ENCODE results near the gene NCKAP5L.
A peak's percentile ranks its signal among the peaks of the same experiment; 100 is the strongest.

The NCKAP5L gene

DNA sequence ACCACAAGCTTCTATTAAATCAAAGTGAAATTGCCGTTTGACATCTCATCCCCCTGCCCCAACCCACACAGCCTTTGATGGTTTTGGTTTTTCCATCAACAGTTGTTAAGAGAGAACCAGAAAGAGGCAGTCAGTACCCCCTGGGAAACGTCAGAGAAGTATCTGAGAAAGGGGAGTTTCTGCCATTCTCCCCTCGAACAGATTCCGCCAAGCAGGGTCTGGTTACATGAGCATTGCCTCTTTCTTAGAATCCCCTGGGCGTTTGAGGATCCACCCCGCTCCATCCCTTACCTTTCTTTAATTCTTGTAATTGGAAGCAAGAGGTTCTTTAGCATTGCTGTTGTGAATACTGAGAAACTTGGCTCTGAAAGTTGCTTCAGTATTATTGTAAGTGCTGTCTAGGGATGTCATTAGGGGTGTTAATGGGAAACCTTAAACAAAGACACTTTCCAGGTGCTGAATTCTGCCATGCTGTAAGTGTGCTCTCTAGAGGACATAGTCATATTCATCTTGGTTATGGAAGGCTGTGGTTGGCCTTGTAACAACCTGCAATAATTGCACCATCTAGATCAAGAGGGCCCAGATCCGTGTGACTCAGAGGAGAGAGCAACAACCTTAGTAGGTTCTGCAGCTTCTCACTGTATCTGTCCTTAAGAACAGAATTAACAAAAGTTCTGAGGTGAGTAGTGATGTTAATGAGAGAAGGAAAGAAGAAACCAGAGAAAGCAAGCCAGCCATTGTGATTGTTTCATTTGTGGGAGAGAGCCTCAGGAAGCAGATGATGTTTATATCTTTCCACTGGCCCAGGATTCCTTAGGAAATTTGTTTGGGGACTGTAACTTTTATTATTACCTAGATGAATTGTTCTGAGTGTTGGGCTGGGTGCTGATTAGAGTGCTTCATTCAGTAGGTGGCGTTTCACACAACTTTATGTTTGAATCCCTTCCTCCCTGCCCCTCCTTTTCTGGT is 77.9 kb downstream of the NCKAP5L start:
- no peaks in the 10 kb centered on the region for H3F3A ChIP-seq (ENCODE audit: low read depth)
- peaks cover 35% of the 10 kb centered on the region for H3K4me1 ChIP-seq (ENCODE audit: insufficient read depth, low read length, poor library complexity, severe bottlenecking)
- peak overlapping the region; percentile 45 for H3K4me3 ChIP-seq (ENCODE audit: low read length, poor library complexity, severe bottlenecking)
- no peaks in the 10 kb centered on the region for H3K9me2 ChIP-seq (replicated peaks; ENCODE audit: low read depth, low read length)
- peak overlapping the region; percentile 80 for H3K4me2 ChIP-seq (ENCODE audit: low read depth, low read length, poor library complexity, severe bottlenecking)
- TF ChIP-seq, protein P1, sequence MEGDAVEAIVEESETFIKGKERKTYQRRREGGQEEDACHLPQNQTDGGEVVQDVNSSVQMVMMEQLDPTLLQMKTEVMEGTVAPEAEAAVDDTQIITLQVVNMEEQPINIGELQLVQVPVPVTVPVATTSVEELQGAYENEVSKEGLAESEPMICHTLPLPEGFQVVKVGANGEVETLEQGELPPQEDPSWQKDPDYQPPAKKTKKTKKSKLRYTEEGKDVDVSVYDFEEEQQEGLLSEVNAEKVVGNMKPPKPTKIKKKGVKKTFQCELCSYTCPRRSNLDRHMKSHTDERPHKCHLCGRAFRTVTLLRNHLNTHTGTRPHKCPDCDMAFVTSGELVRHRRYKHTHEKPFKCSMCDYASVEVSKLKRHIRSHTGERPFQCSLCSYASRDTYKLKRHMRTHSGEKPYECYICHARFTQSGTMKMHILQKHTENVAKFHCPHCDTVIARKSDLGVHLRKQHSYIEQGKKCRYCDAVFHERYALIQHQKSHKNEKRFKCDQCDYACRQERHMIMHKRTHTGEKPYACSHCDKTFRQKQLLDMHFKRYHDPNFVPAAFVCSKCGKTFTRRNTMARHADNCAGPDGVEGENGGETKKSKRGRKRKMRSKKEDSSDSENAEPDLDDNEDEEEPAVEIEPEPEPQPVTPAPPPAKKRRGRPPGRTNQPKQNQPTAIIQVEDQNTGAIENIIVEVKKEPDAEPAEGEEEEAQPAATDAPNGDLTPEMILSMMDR (conservative IDR thresholded peaks at IDR 0.05; ENCODE audit: low read length), result peak; percentile 35
- TF ChIP-seq EZH2phosphoT487 (IDR thresholded peaks at IDR 0.05; ENCODE audit: borderline replicate concordance), result no peak
- peak overlapping the region; percentile 16 for H3K9ac ChIP-seq (ENCODE audit: low read depth, low read length, poor library complexity, severe bottlenecking)
- no peaks in the 10 kb centered on the region for H3K9me3 ChIP-seq (ENCODE audit: insufficient read depth, low read depth, low read length)
- H3K36me3 ChIP-seq (ENCODE audit: insufficient read depth, low read length), result peaks cover 35% of the 10 kb centered on the region
- H4K20me1 ChIP-seq (ENCODE audit: insufficient read depth, low read length, poor library complexity, severe bottlenecking), result peaks cover 96% of the 10 kb centered on the region
- no peaks in the 10 kb centered on the region for H3K27me3 ChIP-seq (ENCODE audit: insufficient read depth, low read length, poor library complexity, severe bottlenecking)
- peaks cover 98% of the 10 kb centered on the region for H3K79me2 ChIP-seq (ENCODE audit: insufficient read depth, low read length)
- H2AFZ ChIP-seq (ENCODE audit: low read length), result no peak overlapping the region

DNA sequence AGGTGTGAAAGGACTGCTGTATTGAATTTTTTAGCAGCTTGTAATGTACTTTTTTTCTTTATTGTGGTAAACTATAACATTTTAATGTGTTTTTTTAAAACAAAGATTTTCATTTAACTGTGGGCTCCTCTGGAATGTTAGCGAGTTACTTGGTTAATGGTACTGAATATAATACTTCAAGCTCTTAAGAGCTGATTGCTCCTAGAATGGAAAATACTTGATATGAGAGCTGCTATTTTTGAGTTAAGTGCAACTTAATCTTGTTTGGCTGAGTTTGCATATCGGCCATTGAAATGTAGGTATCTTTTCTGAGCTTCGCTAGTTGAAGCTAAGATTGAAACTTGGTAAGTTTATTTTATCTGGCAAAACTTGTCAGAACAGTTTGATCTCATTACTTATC is 79.4 kb downstream of the NCKAP5L start:
- Histone ChIP-seq H3K9me2 (replicated peaks; ENCODE audit: low read depth, low read length) (no peaks in the 10 kb centered on the region), H3K27me3 (ENCODE audit: insufficient read depth, low read length, poor library complexity, severe bottlenecking) (no peaks in the 10 kb centered on the region), H3K4me3 (ENCODE audit: low read length, poor library complexity, severe bottlenecking) (peak overlapping the region; percentile 6), H3K79me2 (ENCODE audit: insufficient read depth, low read length) (peaks cover 100% of the 10 kb centered on the region), H3K9me3 (ENCODE audit: insufficient read depth, low read depth, low read length) (no peaks in the 10 kb centered on the region), H3K36me3 (ENCODE audit: insufficient read depth, low read length) (peaks cover 19% of the 10 kb centered on the region), H3K4me2 (ENCODE audit: low read depth, low read length, poor library complexity, severe bottlenecking) (peak overlapping the region; percentile 80), H4K20me1 (ENCODE audit: insufficient read depth, low read length, poor library complexity, severe bottlenecking) (peaks cover 97% of the 10 kb centered on the region), H3F3A (ENCODE audit: low read depth) (no peaks in the 10 kb centered on the region), H3K9ac (ENCODE audit: low read depth, low read length, poor library complexity, severe bottlenecking) (no peak overlapping the region), H2AFZ (ENCODE audit: low read length) (no peak overlapping the region), H3K4me1 (ENCODE audit: insufficient read depth, low read length, poor library complexity, severe bottlenecking) (peaks cover 50% of the 10 kb centered on the region)
- TF ChIP-seq, protein P1 (conservative IDR thresholded peaks at IDR 0.05; ENCODE audit: low read length), result no peak
- no peak for TF ChIP-seq EZH2phosphoT487 (IDR thresholded peaks at IDR 0.05; ENCODE audit: borderline replicate concordance)

DNA sequence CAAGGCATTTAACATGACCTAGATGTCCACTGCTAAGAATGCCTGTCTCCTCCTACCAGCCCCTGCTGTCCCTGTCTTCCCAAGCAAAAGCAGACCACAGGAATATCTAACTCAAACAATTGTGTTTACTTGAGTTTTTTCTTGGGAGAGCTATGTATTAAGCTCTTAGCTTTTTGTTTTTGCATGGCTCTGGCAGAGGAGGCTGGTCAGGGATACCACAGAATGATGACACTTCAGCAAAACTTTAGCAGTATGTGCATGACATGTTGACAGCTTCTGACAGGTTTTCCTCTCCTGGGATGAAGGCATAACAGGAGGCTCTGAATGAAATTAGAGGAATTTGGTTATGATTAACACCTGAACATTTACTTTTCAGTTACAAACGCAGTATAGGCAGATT is 79.9 kb downstream of the NCKAP5L start:
- Histone ChIP-seq H3K36me3 (ENCODE audit: insufficient read depth, low read length) (peaks cover 14% of the 10 kb centered on the region), H4K20me1 (ENCODE audit: insufficient read depth, low read length, poor library complexity, severe bottlenecking) (peaks cover 97% of the 10 kb centered on the region), H3F3A (ENCODE audit: low read depth) (no peaks in the 10 kb centered on the region), H3K4me3 (ENCODE audit: low read length, poor library complexity, severe bottlenecking) (peak overlapping the region; percentile 6), H3K9me2 (replicated peaks; ENCODE audit: low read depth, low read length) (no peaks in the 10 kb centered on the region), H3K9me3 (ENCODE audit: insufficient read depth, low read depth, low read length) (no peaks in the 10 kb centered on the region), H3K79me2 (ENCODE audit: insufficient read depth, low read length) (peaks cover 100% of the 10 kb centered on the region), H3K27me3 (ENCODE audit: insufficient read depth, low read length, poor library complexity, severe bottlenecking) (no peaks in the 10 kb centered on the region), H3K9ac (ENCODE audit: low read depth, low read length, poor library complexity, severe bottlenecking) (no peak overlapping the region), H2AFZ (ENCODE audit: low read length) (no peak overlapping the region), H3K4me2 (ENCODE audit: low read depth, low read length, poor library complexity, severe bottlenecking) (peak overlapping the region; percentile 80), H3K4me1 (ENCODE audit: insufficient read depth, low read length, poor library complexity, severe bottlenecking) (peaks cover 54% of the 10 kb centered on the region)
- no peak for TF ChIP-seq EZH2phosphoT487 (IDR thresholded peaks at IDR 0.05; ENCODE audit: borderline replicate concordance)
- TF ChIP-seq, protein P1 (conservative IDR thresholded peaks at IDR 0.05; ENCODE audit: low read length), result no peak
